Endothelial cell of umbilical vein (primary cell): ENCODE data around the gene NOD1. TPM values are rescaled to one million over a fixed set of nuclear protein-coding genes. Genes with fewer than 3 reads are reported as not detected.

Source experiments
- BruUV-seq: library from RNA; stranded (reverse); fragments of 400-500 nt; replicated peaks from 2 replicates; lab custom pipeline; 2021; lab: Mats Ljungman, UMichigan
- CTCF ChIA-PET: fragments of 300-600, 350-600 bp; sonication (Branson Sonifier 250); formaldehyde crosslinking; loops from one replicate; lab custom pipeline; 2021; ENCODE audit warnings: antibody characterized with exemption, inconsistent platforms; lab: Charles Lee
- POLR2A ChIA-PET: fragments of 300-600, 350-600 bp; sonication (Branson Sonifier 250); formaldehyde crosslinking; loops from one replicate; lab custom pipeline; 2021; ENCODE audit warnings: antibody characterized with exemption, inconsistent platforms; lab: Charles Lee
- DNase-seq: peaks from one replicate; pipeline ENCODE4 v3.0.0-alpha.2; 2011; ENCODE audit warnings: low read depth, low spot score
- FAIRE-seq: peaks from 2 replicates; lab custom pipeline; 2011; peaks lifted over from hg19 to GRCh38; lab: Jason Lieb, UNC
- H2AFZ ChIP-seq: 2 replicates; pipeline ENCODE4 v1.6.0; 2012; ENCODE audit warnings: low read depth, low read length, control low read depth, inconsistent platforms
- H3K27ac ChIP-seq: 2 replicates; pipeline ENCODE4 v1.5.1; 2011; ENCODE audit warnings: low read depth, mild to moderate bottlenecking, control low read depth, low read length, moderate library complexity; ENCODE audit not compliant: insufficient read depth
- H3K27me3 ChIP-seq, 2 experiments: 2 replicates each; pipeline versions ENCODE4 v1.6.0 to v1.6.1; 2011; ENCODE audit warnings: low read length in 2 of 2, mixed read lengths in 1 of 2; ENCODE audit not compliant: control insufficient read depth in 2 of 2, insufficient read depth in 2 of 2
- H3K36me3 ChIP-seq, 2 experiments: 2 replicates in 1 of 2; 3 replicates in 1 of 2; pipeline ENCODE4 v1.5.1; 2011; ENCODE audit warnings: low read length in 2 of 2, mild to moderate bottlenecking in 1 of 2, moderate library complexity in 1 of 2; ENCODE audit not compliant: control insufficient read depth in 2 of 2, insufficient read depth in 2 of 2; ENCODE audit errors: extremely low read depth in 1 of 2
- H3K4me1 ChIP-seq: 3 replicates; pipeline ENCODE4 v1.5.1; 2011; ENCODE audit warnings: mild to moderate bottlenecking, low read length; ENCODE audit not compliant: control insufficient read depth, insufficient read depth; ENCODE audit errors: extremely low read depth
- H3K4me2 ChIP-seq: 2 replicates; pipeline ENCODE4 v1.6.1; 2011; ENCODE audit warnings: low read length, control low read depth, mixed read lengths; ENCODE audit not compliant: insufficient read depth
- H3K4me3 ChIP-seq, 3 experiments: fragments of 200-600 bp in 1 of 3; sonication (generic), shearing (Covaris generic) in 1 of 3; replicated peaks in 1 of 3; 2 replicates each; pipeline ENCODE4 v1.5.1; 2011 to 2016; ENCODE audit warnings: control low read depth in 3 of 3, low read length in 3 of 3, mild to moderate bottlenecking in 2 of 3, inconsistent platforms in 1 of 3, low read depth in 1 of 3, moderate library complexity in 1 of 3; ENCODE audit not compliant: insufficient read depth in 1 of 3
- H3K79me2 ChIP-seq: 2 replicates; pipeline ENCODE4 v1.6.0; 2012; ENCODE audit warnings: low read length, inconsistent platforms; ENCODE audit not compliant: control insufficient read depth, insufficient read depth
- H3K9ac ChIP-seq: replicated peaks from 2 replicates; pipeline ENCODE3; 2011; ENCODE audit warnings: low read length, control low read depth; ENCODE audit not compliant: insufficient read depth; ENCODE audit errors: extremely low read depth
- H3K9me1 ChIP-seq: replicated peaks from 3 replicates; pipeline ENCODE4 v1.6.0; 2011; ENCODE audit warnings: mild to moderate bottlenecking, low read length; ENCODE audit not compliant: control insufficient read depth, insufficient read depth; ENCODE audit errors: extremely low read depth
- H3K9me3 ChIP-seq: replicated peaks from 2 replicates; pipeline ENCODE4 v1.5.1; 2012; ENCODE audit warnings: low read length, inconsistent platforms; ENCODE audit not compliant: control insufficient read depth, insufficient read depth
- H4K20me1 ChIP-seq: replicated peaks from 2 replicates; pipeline ENCODE3; 2011; ENCODE audit warnings: mild to moderate bottlenecking, low read length; ENCODE audit not compliant: control insufficient read depth, insufficient read depth; ENCODE audit errors: extremely low read depth
- CTCF ChIP-seq, 2 donors: IDR thresholded peaks; 1 replicate in 1 of 2; 2 replicates in 1 of 2; pipeline ENCODE4 v1.5.1; 2011; ENCODE audit warnings: low read length in 2 of 2, mild to moderate bottlenecking in 2 of 2, moderate library complexity in 2 of 2, control low read depth in 1 of 2, inconsistent platforms in 1 of 2, low read depth in 1 of 2; ENCODE audit not compliant: insufficient read depth in 1 of 2; ENCODE audit errors: extremely low read depth in 1 of 2
- EZH2 ChIP-seq: IDR thresholded peaks from 2 replicates; pipeline ENCODE4 v1.6.1; 2012; ENCODE audit warnings: borderline replicate concordance, low read depth, mild to moderate bottlenecking, moderate library complexity, low read length, inconsistent platforms; ENCODE audit not compliant: severe bottlenecking
- FOS ChIP-seq: IDR thresholded peaks from 2 replicates; pipeline ENCODE4 v1.6.1; 2011; ENCODE audit warnings: mild to moderate bottlenecking, low read length, moderate library complexity, borderline replicate concordance; ENCODE audit not compliant: insufficient read depth
- GATA2 ChIP-seq: IDR thresholded peaks from 2 replicates; pipeline ENCODE4 v1.7.0; 2011; ENCODE audit warnings: low read depth, mild to moderate bottlenecking, moderate library complexity, mixed read lengths, low read length; ENCODE audit not compliant: insufficient read length, insufficient read depth
- JUN ChIP-seq: IDR thresholded peaks from 2 replicates; pipeline ENCODE4 v1.6.1; 2011; ENCODE audit warnings: borderline replicate concordance, low read depth; ENCODE audit not compliant: insufficient read length, insufficient read depth
- MAX ChIP-seq: IDR thresholded peaks from 2 replicates; pipeline ENCODE4 v1.6.1; 2011; ENCODE audit not compliant: insufficient read depth, insufficient read length
- MYC ChIP-seq: IDR thresholded peaks from one replicate; pipeline ENCODE4 v1.6.1; 2011; ENCODE audit warnings: mild to moderate bottlenecking, low read depth, low read length
- POLR2A ChIP-seq: IDR thresholded peaks from 2 replicates; pipeline ENCODE4 v1.6.1; 2012; ENCODE audit warnings: low read depth, mild to moderate bottlenecking, control low read depth, low read length
- POLR2AphosphoS5 ChIP-seq: IDR thresholded peaks from 2 replicates; pipeline ENCODE4 v1.6.1; 2012; ENCODE audit warnings: low read depth, mild to moderate bottlenecking, control low read depth, low read length, moderate library complexity; ENCODE audit not compliant: insufficient read depth
- dilution Hi-C: fragments of 300-500 bp; cut with MboI; formaldehyde crosslinking; loops from one replicate; pipeline ENCODE4 v1.15.0; 2019; ENCODE audit warnings: low sequenced_read_pairs; ENCODE audit not compliant: extremely low pct_ligation_motif_present
- intact Hi-C: fragments of 100-400 bp; cut with micrococcal nuclease; formaldehyde crosslinking; loops from one replicate; pipeline ENCODE4 v1.10.0; 2022
- polyA plus RNA-seq, 4 experiments: library from polyadenylated mRNA; depleted of rRNA in 3 of 4; stranded (reverse) in 3 of 4; unstranded in 1 of 4; fragments of >200 nt; gene quantifications; 2 replicates each; pipeline versions ENCODE4 v1.2.1 to v1.2.3, GENCODE V29; 2011 to 2012; ENCODE audit warnings: missing spikeins in 1 of 4
- total RNA-seq: library from RNA; stranded (reverse); gene quantifications from 2 replicates; pipeline ENCODE4 v1.2.3, GENCODE V29; 2021

Gene NOD1
- total and polyA plus RNA-seq, 2 donors (not counting 3 experiments of a cell fraction or from before 2014, with no cell fraction given) = 22.1 to 39.2 TPM

GRCh38 chr7:30436518-30436917 is 42.1 kb downstream of the NOD1 start:
- intact Hi-C loops = no loop called here
- dilution Hi-C loops = no loop called here

More at GRCh38 chr7:30436518-30436917, 42.1 kb downstream of the NOD1 start:
- no peaks in the 10 kb centered on the region for H3K9me3 ChIP-seq
- H3K9me1 ChIP-seq = no peaks in the 10 kb centered on the region
- H3K79me2 ChIP-seq = no peaks in the 10 kb centered on the region
- H3K4me3 ChIP-seq = no peak overlapping the region
- ChIA-PET CTCF (no interaction called here), POLR2A (no interaction called here)
- TF ChIP-seq EZH2 (no peak), GATA2 (no peak), POLR2A (no peak), FOS (no peak), MYC (no peak), MAX (no peak), CTCF (IDR thresholded peaks at IDR 0.05; ENCODE audit: extremely low read depth in 1 of 2, insufficient read depth in 1 of 2, low read depth in 1 of 2, low read length in 2 of 2) (no peak), JUN (no peak), POLR2AphosphoS5 (no peak)
- H4K20me1 ChIP-seq = no peaks in the 10 kb centered on the region
- no TSS peak for BruUV-seq
- H3K4me1 ChIP-seq = no peaks in the 10 kb centered on the region
- H3K9ac ChIP-seq = no peak overlapping the region
- H2AFZ ChIP-seq = no peak overlapping the region
- DNase-seq = no peak
- no peak for FAIRE-seq
- no peak overlapping the region for H3K27ac ChIP-seq
- peaks cover 28 to 38% of the 10 kb centered on the region in 2 experiments for H3K36me3 ChIP-seq
- H3K4me2 ChIP-seq = no peak overlapping the region
- H3K27me3 ChIP-seq = no peaks in the 10 kb centered on the region
